Superior temporal gyrus (tissue), 1 donor: ENCODE results near the gene HUS1.
"Not testable (repeated sequence)": the region's sequence is repeated elsewhere in the genome, so short reads cannot be mapped to it uniquely, and the experiment has no call there.

Source experiments
- DNase-seq: peaks from one replicate; pipeline ENCODE4 v3.0.0-alpha.2; 2016; ENCODE audit errors: extremely low spot score

Gene HUS1

DNA sequence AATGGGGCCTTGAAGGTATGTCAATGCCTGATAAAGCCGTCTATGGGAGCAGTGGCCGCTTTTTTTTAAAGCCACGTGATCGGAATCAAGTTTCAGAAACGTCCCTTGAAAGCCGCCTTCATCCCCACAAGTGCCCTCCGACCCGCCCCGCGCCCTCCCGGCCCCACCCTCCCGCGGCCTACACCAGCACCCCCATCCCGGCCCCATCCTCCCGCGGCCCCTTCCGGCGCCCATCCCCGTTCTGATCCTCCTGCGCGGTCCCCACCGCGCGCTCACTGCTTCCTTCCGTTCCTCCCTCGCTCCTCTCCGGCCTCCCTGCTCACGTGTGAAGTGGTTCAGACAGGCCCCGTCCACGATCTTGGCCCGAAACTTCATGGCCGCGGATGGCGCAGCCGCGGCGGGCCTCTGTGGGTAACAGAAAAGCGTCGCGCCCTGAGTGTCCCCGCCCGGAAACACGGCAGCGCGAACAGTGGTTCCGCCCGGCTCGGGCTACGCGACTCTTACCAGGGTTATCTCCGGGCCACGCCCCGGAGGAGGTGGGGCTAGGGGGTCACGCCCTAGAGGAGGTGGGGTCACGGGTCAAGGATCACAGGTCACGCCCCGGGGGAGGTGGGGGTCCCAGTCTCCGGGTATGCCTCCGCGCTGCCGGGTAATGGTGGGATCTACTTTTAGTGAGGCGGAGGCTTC is at the start of gene HUS1:
TSS of gene HUS1 (minus strand) at position 471 of the 687 bp plus-strand sequence. CDS start at position 375, 96 bp downstream.
- DNase-seq = peak; percentile 93

DNA sequence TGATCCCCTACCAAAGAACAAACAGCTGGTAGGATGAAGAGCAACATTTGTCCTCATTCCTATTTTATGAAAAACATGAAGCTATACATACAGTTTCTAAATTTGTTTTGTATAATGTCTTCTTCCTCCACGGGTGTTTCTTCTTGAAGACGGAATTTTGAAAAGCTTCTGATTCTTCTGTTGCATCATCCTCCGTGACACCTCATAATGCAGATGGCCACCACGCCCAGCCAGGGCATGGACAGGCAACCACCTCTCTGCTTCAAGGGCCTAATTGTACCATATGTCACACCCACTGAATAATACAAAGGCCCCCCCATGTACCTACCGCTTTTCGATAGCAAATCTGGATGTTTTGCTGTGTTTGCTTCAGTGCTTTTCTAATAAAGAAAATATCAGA is 49.5 kb upstream of the HUS1 start, which contains the start of gene SUN3:
TSS of gene SUN3 (minus strand) at position 170 of the 400 bp plus-strand sequence. CDS start at position 1, 169 bp downstream.
- DNase-seq = no peak

GRCh38 chr7:48025624-48026023 is 46.2 kb upstream of the HUS1 start:
- DNase-seq = no peak

DNA sequence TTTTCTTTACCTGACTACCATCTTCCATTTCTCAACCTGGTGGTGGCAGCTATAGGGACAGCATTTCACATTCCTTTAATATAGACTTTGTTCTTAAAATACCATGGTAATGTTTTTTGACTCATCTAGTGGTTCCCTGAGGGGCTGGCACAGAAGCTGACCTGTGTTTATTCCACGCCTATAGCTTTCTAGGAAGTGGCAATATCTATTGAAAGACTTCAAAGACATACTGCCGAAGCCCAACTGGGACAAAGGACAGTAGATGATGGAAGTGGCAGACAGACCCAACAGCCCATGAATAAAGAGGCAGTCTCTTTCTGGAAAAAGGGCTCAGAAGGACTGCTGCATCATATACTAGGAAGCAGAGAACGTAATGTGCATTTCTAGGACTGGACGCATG is 38.3 kb upstream of the HUS1 start:
- no peak for DNase-seq

DNA sequence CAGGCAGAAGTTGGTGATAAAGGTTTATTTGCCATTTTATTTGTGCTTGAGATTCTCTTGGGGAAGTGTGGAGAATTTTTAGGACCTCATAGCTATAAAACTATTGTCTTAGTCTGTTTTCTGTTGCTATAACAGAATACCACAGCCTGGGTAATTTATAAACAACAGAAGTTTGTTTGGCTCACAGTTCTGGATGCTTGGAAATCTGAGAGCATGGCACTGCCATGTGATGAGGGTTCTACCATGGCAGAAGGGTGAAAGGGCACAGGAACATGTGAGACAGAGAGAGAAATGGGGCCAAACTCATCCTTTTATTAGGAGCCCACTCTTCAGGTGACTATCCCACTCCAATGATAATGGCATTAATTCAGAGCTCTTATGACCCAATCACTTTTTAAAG is 37.2 kb upstream of the HUS1 start:
- DNase-seq = no peak

DNA sequence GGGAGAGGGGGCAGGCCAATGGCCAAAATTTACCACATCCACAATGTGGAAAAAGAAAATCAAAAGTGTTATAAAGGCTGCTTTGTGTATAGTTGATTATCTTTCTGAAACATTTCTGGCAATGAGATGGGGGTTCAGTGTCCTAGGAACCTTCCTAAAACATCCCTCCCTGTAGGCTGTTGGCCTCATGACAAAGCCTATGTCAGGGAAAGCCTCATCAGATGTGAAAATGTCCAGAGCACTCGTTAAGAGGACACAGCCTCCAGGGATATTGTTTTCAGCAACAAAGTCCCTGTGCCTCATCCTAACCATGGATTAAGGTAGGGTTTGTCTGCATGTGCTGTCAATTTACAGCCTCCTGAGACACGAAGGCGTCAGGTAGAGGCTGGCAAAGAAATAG is 32.5 kb upstream of the HUS1 start:
- DNase-seq = no peak

- peak; percentile 8 for DNase-seq
These were observed 31.9 kb upstream of the HUS1 start for GRCh38 chr7:48011323-48011722.

DNA sequence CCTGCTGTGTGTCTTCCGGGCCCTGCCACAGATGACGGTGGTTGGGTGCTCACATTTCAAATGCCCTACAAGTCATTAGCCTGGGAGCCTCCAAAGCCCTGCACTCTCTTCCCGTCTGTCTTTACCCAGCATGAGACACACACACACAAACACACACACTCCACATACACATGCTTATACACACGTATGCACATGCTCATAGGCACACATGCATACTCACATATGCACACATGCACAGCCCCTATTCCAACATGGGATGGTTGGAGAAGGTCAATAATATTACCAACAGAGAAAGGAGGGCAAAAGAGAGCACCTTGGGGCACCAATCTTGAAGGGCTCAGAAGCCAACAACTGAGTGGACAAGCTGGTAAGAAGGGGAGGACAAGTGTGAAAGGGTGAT is 30.5 kb upstream of the HUS1 start:
- DNase-seq = no peak

DNA sequence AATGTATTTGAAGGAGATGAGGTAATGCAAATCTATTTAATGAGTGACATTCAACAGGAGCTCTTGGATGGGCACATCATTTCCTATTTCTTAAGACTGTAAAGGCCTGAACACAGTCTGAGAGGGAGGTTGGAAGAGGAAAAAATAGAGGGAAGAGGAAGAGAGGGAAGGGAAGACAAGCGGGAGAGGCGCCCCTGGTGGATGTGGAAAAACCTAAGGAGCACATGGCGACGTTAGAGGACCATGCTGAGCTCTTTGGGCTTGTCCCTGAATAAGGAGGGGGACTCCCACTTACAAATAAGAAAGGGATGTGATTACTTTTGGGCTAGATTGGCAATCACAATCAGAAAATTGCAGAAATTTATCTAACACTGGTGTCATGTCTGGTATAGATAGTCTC is 29.8 kb upstream of the HUS1 start:
- no peak for DNase-seq

GRCh38 chr7:48006866-48007265 is 27.5 kb upstream of the HUS1 start:
- DNase-seq = no peak

- no peak for DNase-seq
These were observed 25.2 kb upstream of the HUS1 start for GRCh38 chr7:48004638-48005037.

DNA sequence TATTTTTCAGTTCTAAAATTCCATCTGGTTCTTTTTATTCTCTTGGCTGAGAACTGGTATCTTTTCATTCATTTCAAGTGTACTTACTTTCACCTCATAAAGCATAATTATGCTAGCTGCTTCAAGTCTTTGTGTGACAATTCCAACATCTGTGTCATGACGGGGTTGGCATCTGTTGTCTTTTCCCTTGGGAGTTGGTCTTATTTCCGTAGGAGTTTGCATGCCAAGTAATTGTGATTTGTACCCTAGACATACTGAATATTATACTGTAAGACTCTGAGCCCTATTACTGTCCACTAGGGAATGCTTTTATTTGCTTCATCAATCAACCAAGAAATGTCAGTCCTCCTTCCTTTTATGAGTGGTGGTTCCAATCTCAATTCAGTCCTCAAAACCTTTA is 24.6 kb upstream of the HUS1 start:
- DNase-seq = no peak

- DNase-seq = not testable (repeated sequence)
These were observed 20.7 kb upstream of the HUS1 start for GRCh38 chr7:48000164-48000563.

DNA sequence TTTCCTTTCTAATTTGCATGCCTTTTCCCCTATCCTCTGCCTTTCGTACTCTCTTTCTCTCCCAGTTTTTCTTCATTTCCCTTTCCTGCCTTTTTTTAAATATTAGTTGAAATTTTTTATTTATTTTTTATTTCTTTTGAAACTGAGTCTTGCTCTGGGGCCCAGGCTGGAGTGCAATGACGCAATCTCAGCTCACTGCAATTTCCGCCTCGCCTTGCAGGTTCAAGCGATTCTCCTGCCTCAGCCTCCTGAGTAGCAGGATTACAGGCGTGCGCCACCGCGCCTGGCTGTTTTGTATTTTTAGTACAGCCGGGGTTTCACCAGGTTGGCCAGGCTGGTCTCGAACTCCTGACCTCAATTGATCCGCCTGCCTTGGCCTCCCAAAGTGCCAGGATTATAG is 20.0 kb upstream of the HUS1 start:
- DNase-seq = no peak

- DNase-seq = no peak
These were observed 13.0 kb upstream of the HUS1 start for GRCh38 chr7:47992446-47992845.

DNA sequence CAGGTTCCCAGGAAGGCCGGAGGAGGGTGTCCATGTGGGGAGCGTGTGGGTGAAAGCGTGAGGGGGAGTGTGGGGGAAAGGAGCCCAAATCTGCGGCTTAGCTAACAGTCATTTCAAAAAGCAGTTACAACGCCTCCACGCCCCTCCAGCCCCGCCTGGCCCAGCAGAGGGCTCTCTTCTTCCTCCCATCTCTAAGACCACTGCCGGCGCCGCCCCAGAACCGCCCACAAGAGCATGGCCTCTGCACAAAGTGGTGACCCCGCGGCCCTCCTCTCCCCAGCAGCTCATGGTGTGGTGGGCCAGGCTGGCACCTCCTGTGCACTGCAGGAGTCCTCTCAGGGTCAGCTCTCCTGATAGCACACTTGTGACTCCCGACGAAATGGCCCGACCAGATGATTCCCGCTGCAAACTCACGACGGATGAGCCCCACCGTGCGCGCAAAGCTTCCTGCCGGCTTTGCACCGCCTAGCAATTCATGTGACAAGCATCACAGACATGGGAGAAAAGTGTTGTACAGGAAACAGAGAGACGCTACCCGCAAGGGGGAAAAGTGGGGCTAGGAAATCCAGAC is 12.4 kb upstream of the HUS1 start:
- peak; percentile 52 for DNase-seq

DNA sequence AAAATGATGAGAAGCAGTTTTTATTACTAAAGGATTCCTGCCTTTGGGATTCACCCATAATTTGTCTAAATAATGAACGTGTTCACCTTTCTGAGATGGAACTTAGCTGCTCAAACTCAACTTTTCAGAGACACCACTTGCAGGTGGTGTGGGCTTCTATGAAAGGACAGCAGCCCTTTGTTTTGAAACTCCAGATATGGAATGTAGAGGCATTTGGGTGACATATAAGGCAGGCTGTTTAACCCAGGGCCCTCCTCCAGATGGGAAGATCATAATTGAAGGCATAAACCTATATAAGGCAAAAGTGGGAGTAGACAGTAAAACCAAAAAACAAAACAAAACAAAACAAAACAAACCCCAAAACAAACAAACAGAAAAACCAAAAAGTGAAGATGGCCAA is 11.9 kb upstream of the HUS1 start:
- DNase-seq = no peak

DNA sequence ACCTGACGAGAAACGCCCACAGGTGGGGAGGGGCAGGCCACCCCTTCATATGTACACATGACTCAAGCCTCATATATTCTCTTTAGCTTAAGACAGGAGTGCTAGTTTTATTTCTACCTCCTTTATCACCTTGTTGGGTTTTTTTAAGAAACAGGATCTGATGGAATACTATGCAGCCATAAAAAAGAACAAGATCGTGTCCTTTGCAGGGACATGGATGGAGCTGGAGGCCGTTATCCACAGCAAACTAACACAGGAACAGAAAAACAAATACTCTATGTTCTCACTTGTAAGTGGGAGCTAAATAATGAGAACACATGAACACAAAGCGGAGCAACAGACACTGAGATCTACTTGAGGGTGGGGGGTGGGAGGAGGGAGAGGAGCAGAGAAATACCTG is 11.2 kb upstream of the HUS1 start:
- no peak for DNase-seq

DNA sequence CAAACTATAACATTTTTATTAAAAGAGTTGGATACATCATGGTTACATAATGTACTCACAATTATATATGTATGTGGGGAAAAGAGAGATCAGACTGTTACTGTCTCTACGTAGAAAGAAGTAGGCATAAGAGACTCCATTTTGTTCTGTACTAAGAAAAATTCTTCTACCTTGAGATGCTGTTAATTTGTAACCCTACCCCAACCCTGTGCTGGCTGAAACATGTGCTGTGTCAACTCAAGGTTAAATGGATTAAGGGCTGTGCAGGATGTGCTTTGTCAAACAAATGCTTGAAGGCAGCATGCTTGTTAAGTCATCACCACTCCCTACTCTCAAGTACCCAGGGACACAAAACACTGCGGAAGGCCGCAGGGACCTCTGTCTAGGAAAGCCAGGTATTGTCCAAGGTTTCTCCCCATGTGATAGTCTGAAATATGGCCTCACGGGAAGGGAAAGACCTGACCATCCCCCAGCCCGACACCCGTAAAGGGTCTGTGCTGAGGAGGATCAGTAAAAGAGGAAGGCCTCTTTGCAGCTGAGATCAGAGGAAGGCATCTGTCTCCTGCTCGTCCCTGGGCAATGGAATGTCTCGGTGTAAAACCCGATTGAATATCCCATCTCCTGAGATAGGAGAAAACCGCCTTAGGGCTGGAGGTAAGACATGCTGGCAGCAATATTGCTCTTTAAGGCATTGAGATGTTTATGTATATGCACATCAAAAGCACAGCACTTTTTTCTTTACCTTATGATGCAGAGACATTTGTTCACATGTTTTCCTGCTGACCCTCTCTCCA is 10.4 kb upstream of the HUS1 start:
- DNase-seq = not testable (repeated sequence)

GRCh38 chr7:47988496-47989386 is 9.3 kb upstream of the HUS1 start:
- DNase-seq = no peak

DNA sequence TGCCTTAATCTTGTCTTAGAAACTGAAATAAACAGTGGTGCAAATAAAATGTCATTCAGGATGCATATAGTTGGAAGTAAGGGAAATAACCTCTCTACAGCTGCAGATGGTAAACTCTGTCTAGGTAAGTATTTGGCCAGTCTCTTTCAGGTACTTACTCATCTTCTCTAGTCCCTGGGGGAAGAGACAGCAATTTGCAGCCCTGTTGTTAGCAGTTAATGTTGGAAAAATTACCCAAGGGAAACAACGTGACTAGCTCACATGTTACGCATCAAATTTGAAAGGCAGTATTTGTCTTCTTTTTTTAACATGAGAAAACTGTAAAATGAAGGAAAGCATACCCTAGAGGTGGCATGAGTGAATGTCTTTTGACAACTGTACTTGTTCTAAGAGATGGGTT is 3.2 kb upstream of the HUS1 start:
- DNase-seq = no peak

DNA sequence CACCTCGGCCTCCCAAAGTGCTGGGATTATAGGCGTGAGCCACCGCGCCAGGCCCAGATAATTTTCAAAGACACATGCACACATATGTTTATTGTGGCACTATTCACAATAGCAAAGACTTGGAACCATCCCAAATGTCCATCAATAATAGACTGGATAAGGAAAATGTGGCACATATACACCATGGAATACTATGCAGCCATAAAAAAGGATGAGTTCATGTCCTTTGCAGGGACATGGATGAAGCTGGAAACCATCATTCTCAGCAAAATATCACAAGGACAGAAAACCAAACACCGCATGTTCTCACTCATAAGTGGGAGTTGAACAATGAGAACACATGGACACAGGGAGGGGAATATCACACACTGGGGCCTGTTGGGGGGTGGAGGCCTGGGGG is 1.2 kb upstream of the HUS1 start:
- not testable (repeated sequence) for DNase-seq
